OCI-LY7 (cell line): ENCODE data around the gene NUP43. TPM values are rescaled to one million over a fixed set of nuclear protein-coding genes. Genes with fewer than 3 reads are reported as not detected.

Source experiments
- BruUV-seq: library from RNA; stranded (reverse); fragments of 400-500 nt; replicated peaks from 2 replicates; lab custom pipeline; 2021; lab: Mats Ljungman, UMichigan
- CTCF ChIA-PET: fragments of 300-600 bp; sonication (Branson Sonifier 250); formaldehyde crosslinking; loops from one replicate; lab custom pipeline; 2022; ENCODE audit warnings: antibody characterized with exemption; ENCODE audit not compliant: unreplicated experiment; lab: Charles Lee
- POLR2A ChIA-PET: fragments of 300-600 bp; sonication (Branson Sonifier 250); formaldehyde crosslinking; loops from one replicate; lab custom pipeline; 2022; ENCODE audit warnings: antibody characterized with exemption; lab: Charles Lee
- DNase-seq: peaks from one replicate; pipeline ENCODE4 v3.0.0-alpha.2; 2015; ENCODE audit warnings: low spot score
- H2AFZ ChIP-seq: fragments of 200-600 bp; sonication (generic), shearing (Covaris generic); 2 replicates; pipeline ENCODE4 v1.6.1; 2014; ENCODE audit warnings: mild to moderate bottlenecking, antibody characterized with exemption, low read length, moderate library complexity
- H3K27ac ChIP-seq: fragments of 200-600 bp; sonication (generic); 2 replicates; pipeline ENCODE4 v1.5.1; 2014; ENCODE audit warnings: mixed run types, low read depth, mild to moderate bottlenecking, moderate library complexity, low read length, inconsistent platforms; ENCODE audit not compliant: poor library complexity, severe bottlenecking
- H3K36me3 ChIP-seq: fragments of 200-600 bp; sonication (generic); 2 replicates; pipeline ENCODE4 v1.6.1; 2014; ENCODE audit warnings: mild to moderate bottlenecking, antibody characterized with exemption, low read length, moderate library complexity, mixed read lengths; ENCODE audit not compliant: insufficient read depth
- H3K4me1 ChIP-seq: fragments of 200-600 bp; sonication (generic); 2 replicates; pipeline ENCODE4 v1.5.1; 2014; ENCODE audit warnings: mild to moderate bottlenecking, low read length; ENCODE audit not compliant: insufficient read depth, poor library complexity, severe bottlenecking
- H3K4me2 ChIP-seq: fragments of 200-600 bp; sonication (generic); 2 replicates; pipeline ENCODE4 v1.6.1; 2014; ENCODE audit warnings: mild to moderate bottlenecking, low read length
- H3K4me3 ChIP-seq: fragments of 200-600 bp; sonication (generic); 2 replicates; pipeline ENCODE4 v1.5.1; 2014; ENCODE audit warnings: mild to moderate bottlenecking, low read depth, low read length; ENCODE audit not compliant: poor library complexity, severe bottlenecking
- H3K79me2 ChIP-seq: fragments of 200-600 bp; sonication (generic); 2 replicates; pipeline ENCODE4 v1.6.1; 2016; ENCODE audit warnings: low read depth, mild to moderate bottlenecking, low read length, moderate library complexity, mixed read lengths; ENCODE audit not compliant: insufficient read depth
- H3K9me2 ChIP-seq: fragments of 200-600 bp; sonication (generic); 2 replicates; pipeline ENCODE4 v1.6.1; 2016; ENCODE audit warnings: mild to moderate bottlenecking, low read length, mixed read lengths; ENCODE audit not compliant: insufficient read depth
- H3K9me3 ChIP-seq: fragments of 200-600 bp; sonication (generic); 2 replicates; pipeline ENCODE4 v1.6.1; 2014; ENCODE audit warnings: mild to moderate bottlenecking, mixed run types, low read length, mixed read lengths
- H4K20me1 ChIP-seq: fragments of 200-600 bp; sonication (generic); 2 replicates; pipeline ENCODE4 v1.6.1; 2014; ENCODE audit warnings: mild to moderate bottlenecking, antibody characterized with exemption, low read length, moderate library complexity, mixed read lengths; ENCODE audit not compliant: insufficient read depth
- EZH2phosphoT487 ChIP-seq: fragments of 200-600 bp; sonication (generic); IDR thresholded peaks from 2 replicates; pipeline ENCODE4 v1.6.1; 2018; ENCODE audit warnings: low read depth, borderline replicate concordance, mild to moderate bottlenecking, mixed run types, antibody characterized with exemption, low read length, moderate library complexity, mixed read lengths
- intact Hi-C: fragments of 100-400 bp; cut with micrococcal nuclease; formaldehyde crosslinking; loops from one replicate; pipeline ENCODE4 v1.10.0; 2022; ENCODE audit not compliant: unreplicated experiment
- total RNA-seq, 2 experiments: library from RNA; depleted of rRNA in 1 of 2; stranded (reverse); fragments of >200 nt in 1 of 2; shearing (Covaris generic) in 1 of 2; gene quantifications; 2 replicates each; pipeline ENCODE4 v1.2.3, GENCODE V29; 2014 to 2022
- TF ChIP-seq, protein P1 (sequence below): fragments of 200-600 bp; sonication (generic); conservative IDR thresholded peaks from 2 replicates; pipeline ENCODE4 v1.5.1; 2014; ENCODE audit warnings: mild to moderate bottlenecking, antibody characterized with exemption, low read length, moderate library complexity, mixed read lengths

The NUP43 gene
- total RNA-seq, 2 experiments from 2014 or later, result 28.6 to 73.0 TPM

DNA sequence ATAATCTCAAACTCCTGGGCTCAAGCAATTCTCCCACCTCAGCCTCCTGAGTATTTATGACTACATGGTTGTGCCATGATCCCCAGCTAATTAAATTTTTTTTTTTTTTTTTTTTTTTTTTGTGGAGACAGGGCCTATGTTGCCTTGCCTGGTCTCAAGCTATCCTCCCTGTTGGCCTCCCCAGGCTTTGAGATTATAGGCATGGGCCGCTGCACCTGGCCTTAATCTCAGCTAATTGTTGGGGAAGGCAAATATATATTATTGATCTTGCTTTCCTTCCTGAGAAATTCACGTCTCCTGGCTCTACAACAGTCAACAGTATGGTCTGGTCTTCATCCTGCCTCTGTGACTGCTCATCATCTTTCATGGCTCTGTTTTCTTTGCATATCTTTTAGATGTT lies 23.3 kb upstream of the NUP43 start:
- Histone ChIP-seq H3K9me3 (peaks cover 17% of the 10 kb centered on the region), H3K9me2 (no peaks in the 10 kb centered on the region), H3K27ac (no peak overlapping the region), H3K36me3 (peaks cover 94% of the 10 kb centered on the region), H3K4me3 (no peak overlapping the region), H3K79me2 (peaks cover 52% of the 10 kb centered on the region), H4K20me1 (no peaks in the 10 kb centered on the region), H3K4me2 (no peak overlapping the region), H2AFZ (no peak overlapping the region), H3K4me1 (no peaks in the 10 kb centered on the region)
- ChIA-PET CTCF (no interaction called here), POLR2A (interaction anchor here (0.6 kb wide), 1 partner anchor 122 kb away, joined by 3 read pairs; no protein-coding TSS in a partner anchor)
- TF ChIP-seq EZH2phosphoT487, result no peak
- TF ChIP-seq, protein P1, sequence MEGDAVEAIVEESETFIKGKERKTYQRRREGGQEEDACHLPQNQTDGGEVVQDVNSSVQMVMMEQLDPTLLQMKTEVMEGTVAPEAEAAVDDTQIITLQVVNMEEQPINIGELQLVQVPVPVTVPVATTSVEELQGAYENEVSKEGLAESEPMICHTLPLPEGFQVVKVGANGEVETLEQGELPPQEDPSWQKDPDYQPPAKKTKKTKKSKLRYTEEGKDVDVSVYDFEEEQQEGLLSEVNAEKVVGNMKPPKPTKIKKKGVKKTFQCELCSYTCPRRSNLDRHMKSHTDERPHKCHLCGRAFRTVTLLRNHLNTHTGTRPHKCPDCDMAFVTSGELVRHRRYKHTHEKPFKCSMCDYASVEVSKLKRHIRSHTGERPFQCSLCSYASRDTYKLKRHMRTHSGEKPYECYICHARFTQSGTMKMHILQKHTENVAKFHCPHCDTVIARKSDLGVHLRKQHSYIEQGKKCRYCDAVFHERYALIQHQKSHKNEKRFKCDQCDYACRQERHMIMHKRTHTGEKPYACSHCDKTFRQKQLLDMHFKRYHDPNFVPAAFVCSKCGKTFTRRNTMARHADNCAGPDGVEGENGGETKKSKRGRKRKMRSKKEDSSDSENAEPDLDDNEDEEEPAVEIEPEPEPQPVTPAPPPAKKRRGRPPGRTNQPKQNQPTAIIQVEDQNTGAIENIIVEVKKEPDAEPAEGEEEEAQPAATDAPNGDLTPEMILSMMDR, result no peak
- no peak for DNase-seq
- intact Hi-C loops, result no loop called here
- BruUV-seq, result no TSS peak

DNA sequence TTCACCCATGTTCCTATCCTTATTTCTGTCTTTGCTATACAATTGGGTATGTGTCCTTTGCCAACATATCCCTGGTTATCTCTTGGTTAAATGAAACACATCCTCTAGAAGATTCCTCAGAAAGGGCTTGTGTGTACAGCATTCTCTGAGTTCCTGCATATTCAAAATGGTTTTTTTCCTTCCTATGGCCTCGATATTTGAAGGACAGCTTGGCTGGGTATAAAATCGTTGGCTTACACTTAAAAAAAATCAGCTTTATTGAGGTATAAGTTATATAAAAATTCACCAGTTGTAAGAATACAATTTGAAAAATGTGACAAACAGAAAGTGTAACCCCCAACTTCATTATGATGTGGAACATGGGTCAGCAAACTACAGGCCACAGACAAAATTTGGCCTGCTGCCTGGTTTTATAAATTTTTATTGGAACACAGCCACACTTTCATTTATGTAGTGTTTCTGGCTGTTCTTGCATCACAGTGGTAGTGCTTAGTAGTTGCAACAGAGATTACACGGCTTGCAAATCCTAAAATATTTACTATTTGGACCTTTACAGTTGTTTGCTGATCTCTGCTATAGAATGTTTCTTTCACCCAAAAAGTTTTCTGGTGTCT lies 19.9 kb upstream of the NUP43 start:
- intact Hi-C loops, result no loop called here
- BruUV-seq, result no TSS peak
- no peak for TF ChIP-seq EZH2phosphoT487
- TF ChIP-seq, protein P1, result no peak
- Histone ChIP-seq H3K4me1 (peaks cover 10% of the 10 kb centered on the region), H3K27ac (no peak overlapping the region), H3K9me2 (no peaks in the 10 kb centered on the region), H3K4me2 (no peak overlapping the region), H3K36me3 (peaks cover 75% of the 10 kb centered on the region), H2AFZ (no peak overlapping the region), H3K9me3 (peaks cover 29% of the 10 kb centered on the region), H3K79me2 (peaks cover 78% of the 10 kb centered on the region), H4K20me1 (peaks cover 7% of the 10 kb centered on the region; the same call in 1 of the 2 replicates), H3K4me3 (no peak overlapping the region)
- ChIA-PET CTCF (no interaction called here), POLR2A (interaction anchor here (0.5 kb wide), 1 partner anchor 969 kb away, joined by 3 read pairs; no protein-coding TSS in a partner anchor)
- no peak for DNase-seq

DNA sequence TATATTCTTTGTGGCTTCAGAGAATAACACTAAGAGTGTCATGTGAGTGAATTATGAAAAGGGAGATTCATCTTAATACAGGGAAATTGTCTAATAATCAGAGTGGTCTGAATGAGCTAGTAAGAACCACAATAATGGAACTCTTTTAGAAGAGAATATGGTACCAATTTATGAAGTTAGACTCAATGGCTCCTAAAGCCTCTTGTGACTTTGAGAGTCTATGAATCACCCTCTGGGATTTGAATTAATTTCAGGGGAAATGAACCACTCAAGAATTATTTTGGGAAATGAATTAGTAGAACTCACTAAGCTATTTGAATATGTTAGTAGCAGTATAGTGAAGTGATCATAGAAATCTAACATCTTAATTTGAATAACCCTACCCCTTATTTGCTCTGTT lies 17.5 kb upstream of the NUP43 start:
- Histone ChIP-seq H3K9me3 (peaks cover 24% of the 10 kb centered on the region), H3K4me1 (peaks cover 25% of the 10 kb centered on the region), H4K20me1 (peaks cover 7% of the 10 kb centered on the region; the same call in 1 of the 2 replicates), H3K9me2 (no peaks in the 10 kb centered on the region), H3K4me2 (no peak overlapping the region), H3K36me3 (peaks cover 74% of the 10 kb centered on the region), H3K79me2 (peaks cover 84% of the 10 kb centered on the region), H3K27ac (no peak overlapping the region), H2AFZ (no peak overlapping the region), H3K4me3 (no peak overlapping the region)
- TSS peak; percentile 41 for BruUV-seq
- intact Hi-C loops, result no loop called here
- ChIA-PET POLR2A (interaction anchor here (0.7 to 1.8 kb wide), 7 partner anchors 11 to 155 kb away, joined by 3 to 15 read pairs (median 3); partner anchors contain the start of genes NUP43 and PCMT1), CTCF (no interaction called here)
- TF ChIP-seq, protein P1, result no peak
- TF ChIP-seq EZH2phosphoT487, result no peak
- no peak for DNase-seq
